Neural crest cell (in vitro differentiated cells): ENCODE results near the gene DNM3. TPM values are rescaled to one million over a fixed set of nuclear protein-coding genes. Genes with fewer than 3 reads are reported as not detected.

Source experiments
- DNase-seq: peaks from one replicate; pipeline ENCODE4 v3.0.0; 2021; ENCODE audit warnings: low read depth, mixed read lengths, low spot score
- H3K27ac Mint-ChIP-seq: one replicate; pipeline ENCODE4 v1.8.0; 2021; ENCODE audit warnings: mild to moderate bottlenecking, mixed read lengths; ENCODE audit not compliant: unreplicated experiment
- H3K27me3 Mint-ChIP-seq: 2 replicates; pipeline ENCODE4 v1.8.0; 2021; ENCODE audit warnings: low read depth, mild to moderate bottlenecking, mixed read lengths
- H3K36me3 Mint-ChIP-seq: 2 replicates; pipeline ENCODE4 v1.8.0; 2021; ENCODE audit warnings: low read depth, mild to moderate bottlenecking, mixed read lengths
- H3K4me1 Mint-ChIP-seq: 2 replicates; pipeline ENCODE4 v1.8.0; 2021; ENCODE audit warnings: mixed read lengths
- H3K4me3 Mint-ChIP-seq: one replicate; pipeline ENCODE4 v1.8.0; 2021; ENCODE audit warnings: mild to moderate bottlenecking, mixed read lengths
- H3K9me3 Mint-ChIP-seq: 2 replicates; pipeline ENCODE4 v1.8.0; 2021; ENCODE audit warnings: mixed read lengths
- total RNA-seq: library from RNA; stranded (reverse); gene quantifications from 2 replicates; pipeline ENCODE4 v1.2.1, GENCODE V29; 2021
- TF ChIP-seq, protein P1 (sequence below): fragments of 200-600 bp; sonication (generic); conservative IDR thresholded peaks from 2 replicates; pipeline ENCODE4 v1.5.0; 2021; ENCODE audit warnings: antibody characterized with exemption, mild to moderate bottlenecking

DNM3 gene
- total RNA-seq, 1 donor from 2014 or later = 3.5 TPM

DNA sequence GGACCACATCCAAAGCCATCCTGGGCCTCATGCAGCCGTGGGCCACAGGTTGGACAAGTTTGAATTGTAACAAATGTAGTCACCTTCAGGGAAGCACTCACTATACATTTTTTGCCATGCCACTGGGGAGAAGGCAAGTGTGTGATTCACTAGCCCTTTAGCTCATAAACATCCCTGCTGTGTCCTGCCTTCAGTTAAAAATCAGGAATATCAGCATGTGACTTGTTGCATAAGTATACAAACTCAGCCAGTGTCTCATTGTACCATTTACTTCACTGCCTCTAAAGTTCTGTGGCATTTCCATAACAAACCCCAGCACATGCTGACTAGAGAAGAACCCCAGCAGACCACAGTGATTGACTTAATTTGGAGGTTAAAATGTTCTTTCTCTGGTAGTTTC, 437.2 kb downstream of the DNM3 start:
- Mint-ChIP-seq H3K27ac (no peak overlapping the region), H3K4me3 (no peak overlapping the region)
- no peak for DNase-seq

DNA sequence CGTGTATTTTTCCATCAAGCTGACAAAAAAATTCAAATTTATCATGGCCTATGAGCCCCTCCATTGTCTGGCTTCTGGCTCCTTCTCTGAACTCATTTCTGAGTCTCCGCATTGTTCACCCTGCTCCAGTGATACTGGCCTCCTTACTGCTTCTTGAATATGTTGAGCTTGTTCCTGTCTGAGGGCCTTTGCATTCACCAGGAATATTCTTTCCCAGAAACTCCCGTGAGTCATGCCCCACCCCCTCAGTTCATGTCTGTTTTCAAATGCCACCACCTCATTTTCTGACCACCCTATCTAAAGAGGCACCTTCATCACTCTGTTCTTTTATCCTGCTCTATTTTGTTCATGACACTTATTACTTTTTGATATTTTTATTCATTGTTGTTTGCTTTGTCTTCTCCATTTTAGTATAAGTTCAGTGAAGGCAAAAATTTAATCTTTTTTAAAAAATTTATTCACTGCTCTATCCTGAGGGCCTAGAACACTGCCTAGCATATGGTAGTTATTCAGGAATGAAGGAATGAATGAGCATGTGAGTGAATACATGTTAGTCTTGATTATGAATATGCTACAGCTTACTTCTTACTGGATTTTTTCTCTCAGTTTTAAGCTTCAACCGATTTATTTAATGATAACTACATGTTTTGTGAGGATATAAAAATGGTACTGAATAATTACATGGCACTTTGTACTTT, 438.8 kb downstream of the DNM3 start:
- no peaks in the 10 kb centered on the region for H3K36me3 Mint-ChIP-seq
- H3K9me3 Mint-ChIP-seq = peaks cover 6% of the 10 kb centered on the region
- no peak for DNase-seq
- peaks cover 11% of the 10 kb centered on the region for H3K4me1 Mint-ChIP-seq
- H3K27me3 Mint-ChIP-seq = no peaks in the 10 kb centered on the region
- no peak overlapping the region for H3K27ac Mint-ChIP-seq
- TF ChIP-seq, protein P1, sequence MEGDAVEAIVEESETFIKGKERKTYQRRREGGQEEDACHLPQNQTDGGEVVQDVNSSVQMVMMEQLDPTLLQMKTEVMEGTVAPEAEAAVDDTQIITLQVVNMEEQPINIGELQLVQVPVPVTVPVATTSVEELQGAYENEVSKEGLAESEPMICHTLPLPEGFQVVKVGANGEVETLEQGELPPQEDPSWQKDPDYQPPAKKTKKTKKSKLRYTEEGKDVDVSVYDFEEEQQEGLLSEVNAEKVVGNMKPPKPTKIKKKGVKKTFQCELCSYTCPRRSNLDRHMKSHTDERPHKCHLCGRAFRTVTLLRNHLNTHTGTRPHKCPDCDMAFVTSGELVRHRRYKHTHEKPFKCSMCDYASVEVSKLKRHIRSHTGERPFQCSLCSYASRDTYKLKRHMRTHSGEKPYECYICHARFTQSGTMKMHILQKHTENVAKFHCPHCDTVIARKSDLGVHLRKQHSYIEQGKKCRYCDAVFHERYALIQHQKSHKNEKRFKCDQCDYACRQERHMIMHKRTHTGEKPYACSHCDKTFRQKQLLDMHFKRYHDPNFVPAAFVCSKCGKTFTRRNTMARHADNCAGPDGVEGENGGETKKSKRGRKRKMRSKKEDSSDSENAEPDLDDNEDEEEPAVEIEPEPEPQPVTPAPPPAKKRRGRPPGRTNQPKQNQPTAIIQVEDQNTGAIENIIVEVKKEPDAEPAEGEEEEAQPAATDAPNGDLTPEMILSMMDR = no peak
- H3K4me3 Mint-ChIP-seq = no peak overlapping the region

More for the DNA sequence above, 437.2 kb downstream of the DNM3 start:
- Mint-ChIP-seq H3K9me3 (peaks cover 6% of the 10 kb centered on the region), H3K27me3 (no peaks in the 10 kb centered on the region), H3K4me1 (peaks cover 11% of the 10 kb centered on the region), H3K36me3 (no peaks in the 10 kb centered on the region)
- TF ChIP-seq, protein P1 = no peak

DNA sequence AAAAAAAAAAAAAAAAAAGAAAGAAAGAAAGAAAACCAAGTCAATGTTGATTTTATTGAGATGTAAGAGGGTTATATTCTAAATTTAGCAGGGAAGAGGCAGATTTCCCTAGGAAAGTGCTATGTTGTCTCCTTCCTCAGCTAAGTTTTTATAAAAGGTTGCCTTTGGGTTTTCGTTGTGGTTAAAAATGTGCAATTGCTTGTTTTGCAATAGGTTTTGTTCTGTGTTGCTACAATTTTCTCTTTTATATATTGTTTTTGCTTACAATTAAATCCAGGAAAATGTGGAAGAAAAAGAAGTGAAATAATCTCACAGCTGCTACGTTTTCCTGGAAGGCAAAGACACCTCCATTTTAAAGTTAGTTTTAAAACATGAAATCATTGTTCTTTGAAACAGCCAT, 442.5 kb downstream of the DNM3 start:
- peaks cover 5% of the 10 kb centered on the region for H3K4me1 Mint-ChIP-seq
- no peak overlapping the region for H3K27ac Mint-ChIP-seq
- H3K36me3 Mint-ChIP-seq = no peaks in the 10 kb centered on the region
- no peak for DNase-seq
- H3K9me3 Mint-ChIP-seq = peaks cover 6% of the 10 kb centered on the region
- TF ChIP-seq, protein P1 = no peak
- H3K4me3 Mint-ChIP-seq = no peak overlapping the region
- H3K27me3 Mint-ChIP-seq = no peaks in the 10 kb centered on the region

DNA sequence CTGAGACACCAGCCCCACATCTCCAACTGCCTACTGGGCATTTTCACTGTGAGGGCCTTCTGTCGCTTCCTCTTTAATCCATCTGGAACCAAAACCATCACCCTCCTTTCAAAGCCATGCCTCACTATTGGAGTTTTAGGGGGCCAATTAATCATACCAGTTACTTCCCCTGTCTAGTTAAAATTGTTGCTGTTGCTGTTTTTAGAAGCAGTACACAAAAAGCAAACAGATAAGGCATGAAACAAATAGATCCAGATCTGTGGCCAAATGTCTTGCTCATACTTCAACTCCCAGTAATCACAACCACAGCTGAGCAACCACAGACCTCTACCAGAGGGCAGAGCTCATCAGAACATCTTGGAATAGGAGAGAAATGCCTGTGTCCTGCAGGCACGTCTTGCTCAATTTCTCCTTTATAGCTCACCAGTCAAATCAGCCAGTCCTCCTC, 445.4 kb downstream of the DNM3 start:
- no peak for DNase-seq
- no peaks in the 10 kb centered on the region for H3K27me3 Mint-ChIP-seq
- H3K9me3 Mint-ChIP-seq = no peaks in the 10 kb centered on the region
- TF ChIP-seq, protein P1 = no peak
- H3K36me3 Mint-ChIP-seq = no peaks in the 10 kb centered on the region
- H3K4me3 Mint-ChIP-seq = no peak overlapping the region
- H3K27ac Mint-ChIP-seq = no peak overlapping the region
- no peaks in the 10 kb centered on the region for H3K4me1 Mint-ChIP-seq

DNA sequence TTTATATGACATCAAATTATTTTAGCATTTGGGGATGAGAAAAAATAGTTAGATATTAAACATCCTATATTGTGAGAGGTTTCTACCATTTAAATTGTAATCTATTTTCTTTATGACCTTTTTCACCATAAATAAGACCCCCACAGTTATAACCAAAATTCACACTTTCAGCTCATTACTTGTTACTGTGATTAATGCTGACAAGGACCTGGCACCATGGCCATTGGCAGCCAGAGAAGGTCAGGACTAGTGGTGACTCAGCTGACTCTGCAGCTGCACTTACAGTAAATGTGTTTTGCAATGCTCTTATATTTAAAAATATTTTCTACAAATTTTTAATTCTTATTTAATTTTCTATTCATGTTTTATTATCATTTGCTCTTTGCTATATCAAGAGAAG, 445.9 kb downstream of the DNM3 start:
- Mint-ChIP-seq H3K9me3 (no peaks in the 10 kb centered on the region), H3K36me3 (no peaks in the 10 kb centered on the region), H3K4me1 (no peaks in the 10 kb centered on the region), H3K4me3 (no peak overlapping the region), H3K27ac (no peak overlapping the region), H3K27me3 (no peaks in the 10 kb centered on the region)
- no peak for DNase-seq
- TF ChIP-seq, protein P1 = no peak
